T follicular helper cell (primary cell): ENCODE results near the gene NTNG2.
A peak's percentile ranks its signal among the peaks of the same experiment; 100 is the strongest.

Experiments used
- DNase-seq: peaks from one replicate; pipeline ENCODE4 v3.0.0-alpha.2; 2020; ENCODE audit warnings: low read depth

Gene NTNG2

DNA sequence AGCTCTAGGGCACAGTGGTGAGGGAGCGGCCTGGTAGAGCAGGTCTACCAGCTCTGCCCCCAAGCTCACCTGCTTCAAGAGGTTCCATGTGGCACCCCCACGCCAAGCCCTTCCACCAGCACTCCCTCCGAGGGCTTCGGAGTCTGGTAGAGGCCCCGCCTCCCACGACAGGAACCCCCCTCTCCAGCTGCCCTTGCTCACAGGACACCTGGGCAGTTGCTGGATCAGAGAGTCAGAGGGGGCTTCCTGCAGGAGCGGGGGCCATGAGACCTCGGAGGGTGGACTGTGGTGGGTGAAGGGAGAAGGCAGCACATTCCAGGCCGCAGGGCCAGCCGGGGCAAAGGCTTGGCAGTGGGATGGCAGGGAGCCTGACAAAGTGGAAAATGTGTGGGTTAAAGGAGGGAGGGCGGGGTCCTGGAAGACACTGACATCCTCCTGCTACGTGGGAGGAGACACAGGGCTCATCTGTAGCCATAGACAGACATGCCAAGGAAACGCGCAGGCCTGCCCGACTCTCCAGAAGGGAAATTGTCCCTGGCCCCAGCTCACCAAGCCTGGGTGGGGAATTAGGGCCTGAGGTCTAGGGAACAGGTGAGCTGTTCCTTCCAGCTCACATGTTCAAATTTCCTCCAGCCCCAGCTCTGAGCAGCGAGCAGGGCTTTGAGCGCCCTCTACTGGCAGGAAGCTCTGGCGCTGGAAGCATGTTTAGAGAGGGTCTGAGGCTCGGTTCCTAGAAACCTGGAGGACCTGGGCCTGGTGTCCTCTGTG, 74.2 kb downstream of the NTNG2 start:
- peak; percentile 70 for DNase-seq

DNA sequence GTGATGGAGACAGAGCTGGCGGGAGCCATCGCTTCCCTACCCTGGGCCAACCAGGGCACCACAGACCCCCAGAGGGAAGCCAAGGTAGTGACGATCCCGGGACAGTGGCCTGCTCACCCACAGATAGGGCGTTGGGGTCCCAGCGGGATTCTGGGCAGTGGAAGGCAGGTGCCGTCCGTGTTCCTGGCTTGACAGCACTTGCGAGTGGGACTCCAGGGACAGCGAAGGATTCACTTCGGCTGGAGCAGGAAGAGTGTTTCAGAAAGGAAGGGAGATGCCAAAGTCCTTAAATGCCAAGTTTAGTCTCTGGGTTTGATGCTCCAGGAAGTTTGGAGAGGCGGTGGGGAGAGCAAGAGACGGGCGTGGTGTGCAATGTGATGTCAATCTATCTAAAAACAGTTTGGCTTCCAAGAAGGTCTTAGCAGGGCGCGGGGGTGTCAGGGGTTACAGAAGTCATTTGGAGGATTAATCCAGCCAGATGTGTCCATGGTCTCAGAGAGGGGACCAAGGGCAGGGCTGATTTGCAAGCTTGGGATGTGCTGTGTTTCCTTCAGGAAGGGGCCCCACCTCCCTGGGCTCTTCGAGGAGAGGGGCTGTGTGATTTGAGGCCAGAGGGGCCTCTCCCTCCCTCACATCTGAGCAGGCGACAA, 74.9 kb downstream of the NTNG2 start:
- no peak for DNase-seq

DNA sequence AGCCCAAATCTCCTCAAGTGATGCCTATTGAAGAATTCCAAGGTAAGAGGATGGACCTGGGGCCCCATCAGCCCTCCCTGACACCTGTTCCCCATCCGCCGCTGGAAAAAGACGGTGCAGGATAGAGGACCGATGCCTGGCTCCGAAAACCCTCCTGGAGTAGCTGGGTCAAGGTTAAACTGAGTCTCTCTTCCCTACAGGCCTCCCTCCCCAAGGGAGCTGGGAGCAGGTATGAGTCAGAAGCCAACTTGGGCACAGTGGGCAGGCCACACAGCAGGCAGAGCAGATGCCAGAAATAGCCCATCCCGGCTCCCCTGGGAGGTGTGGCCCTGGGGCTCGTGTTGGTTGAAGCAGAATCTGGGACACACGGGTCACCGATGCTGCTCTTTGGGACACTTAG, 75.6 kb downstream of the NTNG2 start:
- DNase-seq, result no peak

DNA sequence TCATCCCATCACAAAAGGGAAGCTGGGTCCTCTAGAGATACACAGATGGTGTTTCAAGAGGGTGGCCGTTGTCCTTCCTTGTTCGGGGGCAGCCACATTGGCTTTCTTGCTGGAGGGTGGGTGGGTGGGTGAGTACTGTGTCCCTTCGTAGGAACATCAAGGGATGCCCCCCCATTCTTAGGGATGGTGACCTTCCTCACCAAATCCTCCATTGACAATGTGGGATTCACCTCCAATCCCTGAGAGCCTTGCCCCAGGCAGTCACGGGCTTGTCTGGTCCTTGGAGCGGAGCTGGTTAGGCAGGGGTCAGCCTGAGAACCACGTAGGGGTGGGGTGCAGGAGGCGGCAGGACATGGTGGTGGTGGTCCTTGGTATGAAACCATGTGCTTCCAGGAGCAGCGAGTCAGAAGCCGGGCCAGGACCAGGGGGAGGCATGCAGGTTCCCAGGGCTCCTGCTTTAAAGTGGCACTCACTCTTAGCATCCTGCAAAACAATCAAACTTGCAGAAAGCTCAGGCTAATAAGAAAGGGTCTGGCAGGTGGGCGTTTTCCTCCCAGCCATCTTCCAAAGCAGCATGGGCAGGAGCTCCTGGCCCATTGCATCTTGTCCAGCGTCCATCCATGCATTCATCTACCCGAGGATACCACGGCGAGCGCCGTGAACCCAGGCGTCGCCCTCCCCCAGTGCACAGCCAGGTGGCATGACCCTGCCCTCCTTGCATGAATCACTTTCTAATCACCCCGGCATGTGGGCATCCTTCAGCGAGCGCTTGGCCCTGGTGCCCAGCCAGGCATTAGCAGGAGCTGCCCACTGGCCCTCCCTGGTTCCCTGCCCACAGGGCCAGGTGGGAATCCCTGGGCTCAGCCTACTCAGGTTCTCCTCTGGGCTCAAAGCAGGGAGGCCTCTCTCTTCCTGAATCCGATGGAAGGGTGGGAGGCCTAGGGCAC, 76.4 kb downstream of the NTNG2 start:
- no peak for DNase-seq

- no peak for DNase-seq
These were observed 77.1 kb downstream of the NTNG2 start for GRCh38 chr9:132238992-132239391.

DNA sequence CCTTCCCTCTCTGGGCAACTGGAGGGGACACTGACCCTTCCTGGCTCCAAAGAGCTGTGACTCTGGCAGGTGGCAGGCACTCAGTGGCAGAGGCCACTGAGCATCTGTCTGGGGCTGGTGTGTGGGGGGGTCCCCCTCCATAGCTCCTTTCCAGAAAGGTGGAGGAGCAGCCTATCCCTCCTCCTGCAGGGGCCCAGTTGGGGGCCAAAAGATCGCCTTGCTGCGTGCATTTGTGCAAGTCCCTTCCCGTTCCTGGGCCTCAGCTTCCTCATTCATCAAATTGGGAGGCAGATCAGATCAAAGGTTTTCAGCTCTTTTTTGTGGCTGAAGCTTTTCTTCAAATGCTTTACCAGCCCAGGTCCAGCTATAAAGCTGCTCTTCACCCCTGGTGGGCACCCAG, 77.7 kb downstream of the NTNG2 start:
- DNase-seq, result no peak

- no peak for DNase-seq
These were observed 78.4 kb downstream of the NTNG2 start for GRCh38 chr9:132239999-132240840.

- DNase-seq, result peak; percentile 100
These were observed 79.1 kb downstream of the NTNG2 start for GRCh38 chr9:132240841-132241482.

GRCh38 chr9:132241483-132241839, 79.6 kb downstream of the NTNG2 start:
- no peak for DNase-seq

GRCh38 chr9:132241840-132242620, 80.2 kb downstream of the NTNG2 start:
- peak; percentile 32 for DNase-seq

DNA sequence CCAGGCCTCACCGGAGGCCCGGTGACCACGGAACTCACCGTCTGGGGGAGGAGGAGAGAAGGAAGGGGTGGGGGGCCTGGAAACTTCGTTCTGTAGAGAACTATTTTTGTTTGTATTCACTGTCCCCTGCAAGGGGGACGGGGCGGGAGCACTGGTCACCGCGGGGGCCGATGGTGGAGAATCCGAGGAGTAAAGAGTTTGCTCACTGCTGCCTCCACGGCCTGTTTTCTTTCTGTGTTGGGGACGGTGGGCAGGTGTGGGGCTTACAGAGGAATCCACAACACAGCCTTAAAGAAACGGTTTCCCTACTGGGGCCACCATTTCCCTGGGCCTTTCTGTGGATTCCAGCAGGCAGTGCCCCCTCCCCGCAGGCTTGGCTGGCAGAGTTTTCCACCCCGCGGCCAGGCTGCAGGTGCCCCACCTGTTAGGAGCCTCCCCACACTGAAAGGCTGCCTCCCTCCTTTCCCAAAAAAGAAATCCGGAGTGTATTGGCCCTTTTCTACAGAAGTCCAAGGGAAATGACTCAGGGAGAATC, 80.8 kb downstream of the NTNG2 start:
- no peak for DNase-seq

- no peak for DNase-seq
These were observed 81.6 kb downstream of the NTNG2 start for GRCh38 chr9:132243156-132244074.

GRCh38 chr9:132244582-132245455, 83.0 kb downstream of the NTNG2 start:
- no peak for DNase-seq

GRCh38 chr9:132245465-132245864, 83.6 kb downstream of the NTNG2 start:
- DNase-seq, result no peak

- no peak for DNase-seq
These were observed 86.1 kb downstream of the NTNG2 start for GRCh38 chr9:132247942-132248341.

DNA sequence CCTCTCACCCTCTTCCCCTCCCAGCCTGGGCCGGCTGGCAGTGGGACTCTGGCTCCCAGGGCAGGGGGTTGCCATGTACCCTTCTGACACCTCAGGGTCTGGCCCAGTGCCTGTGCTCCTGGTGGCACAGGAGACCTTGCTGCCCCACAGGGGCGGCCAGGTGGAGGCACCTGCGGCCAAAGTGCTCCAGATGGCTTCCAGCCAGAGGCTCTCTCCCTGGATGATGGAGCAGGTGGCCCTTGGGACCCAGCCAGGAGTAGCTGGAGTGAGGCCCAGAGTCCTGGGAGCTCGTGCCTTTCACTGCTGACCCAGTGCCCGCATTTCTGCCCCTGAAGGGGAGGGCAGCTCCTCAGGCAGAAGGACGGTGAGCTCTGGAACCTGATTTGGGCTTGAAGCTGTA, 87.3 kb downstream of the NTNG2 start:
- no peak for DNase-seq

DNA sequence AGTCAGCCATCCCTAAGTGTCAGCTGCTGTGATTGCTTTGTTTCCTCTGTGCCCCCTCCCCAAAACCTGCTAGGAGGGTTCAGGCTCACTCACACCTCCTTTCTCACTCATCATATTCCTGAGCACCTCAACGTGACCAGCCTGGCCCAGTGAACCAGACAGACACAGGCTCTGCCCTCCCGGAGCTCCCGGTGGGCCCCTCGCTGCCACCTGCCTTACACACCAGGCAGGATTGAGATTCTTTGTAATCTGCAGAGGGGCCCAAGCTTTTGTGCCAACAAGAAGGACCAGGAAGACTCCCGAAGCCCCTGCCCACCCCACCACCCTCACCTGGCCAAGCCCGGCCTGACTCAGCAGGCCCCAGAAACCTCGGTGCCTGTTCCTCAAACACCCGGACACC, 87.8 kb downstream of the NTNG2 start:
- no peak for DNase-seq
